NCI-H1436 treated with DMSO at 0.1 percent for 48 hours (cell line): ENCODE measurements around the gene WWC2.

Source experiments
- DNase-seq: peaks from one replicate; lab custom pipeline; 2025; lab: John Stamatoyannopoulos, UW

WWC2 gene

GRCh38 chr4:183098723-183099536, at the start of gene WWC2:
Gene WWC2 (plus strand): TSS chr4:183099257. CDS start chr4:183099492, 235 bp downstream.
- DNase-seq, result no peak

- DNase-seq, result no peak
These were observed 45.4 kb upstream of the WWC2 start for GRCh38 chr4:183053681-183054080.

- no peak for DNase-seq
These were observed 41.8 kb upstream of the WWC2 start for GRCh38 chr4:183057255-183057654.

DNA sequence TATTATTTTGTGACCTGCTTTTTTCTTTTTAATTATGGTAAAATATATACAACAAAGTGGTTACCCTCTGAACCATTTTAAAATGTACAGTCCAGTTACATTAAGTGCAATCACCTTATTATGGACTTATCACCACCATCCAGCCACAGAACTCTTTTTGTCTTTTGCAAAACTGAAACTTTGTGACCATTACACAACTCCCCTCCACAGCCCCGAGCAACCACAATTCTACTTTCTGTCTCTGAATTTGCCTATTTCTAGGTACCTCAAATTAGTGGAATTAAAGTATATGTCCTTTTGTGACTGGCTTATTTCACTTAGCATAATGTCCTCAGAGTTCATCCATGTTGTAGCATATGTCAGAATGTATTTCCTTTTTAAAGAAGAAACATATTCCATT, 39.3 kb upstream of the WWC2 start:
- no peak for DNase-seq

DNA sequence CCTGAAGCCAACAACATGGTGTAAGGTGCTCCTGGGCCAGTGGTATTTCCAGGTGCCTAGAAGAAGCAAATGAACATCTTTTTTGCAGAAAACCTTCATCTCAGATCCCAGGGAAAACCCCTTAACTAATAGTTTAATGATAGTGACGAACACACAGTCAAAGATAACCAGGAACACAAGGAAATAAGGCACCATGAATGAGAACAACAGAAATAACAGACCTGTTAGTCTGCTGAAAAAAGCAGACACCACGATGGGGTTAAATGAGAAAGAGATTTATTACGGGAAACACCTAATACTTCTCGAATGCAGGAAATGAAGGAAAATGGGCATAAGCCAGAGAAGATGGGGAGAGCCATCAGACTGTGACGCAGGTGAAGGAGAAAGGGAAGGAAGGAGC, 30.6 kb upstream of the WWC2 start:
- no peak for DNase-seq

GRCh38 chr4:183071222-183071621, 27.8 kb upstream of the WWC2 start:
- no peak for DNase-seq

GRCh38 chr4:183072176-183072575, 26.9 kb upstream of the WWC2 start:
- DNase-seq, result no peak

GRCh38 chr4:183073838-183074145, 25.3 kb upstream of the WWC2 start:
- no peak for DNase-seq

DNA sequence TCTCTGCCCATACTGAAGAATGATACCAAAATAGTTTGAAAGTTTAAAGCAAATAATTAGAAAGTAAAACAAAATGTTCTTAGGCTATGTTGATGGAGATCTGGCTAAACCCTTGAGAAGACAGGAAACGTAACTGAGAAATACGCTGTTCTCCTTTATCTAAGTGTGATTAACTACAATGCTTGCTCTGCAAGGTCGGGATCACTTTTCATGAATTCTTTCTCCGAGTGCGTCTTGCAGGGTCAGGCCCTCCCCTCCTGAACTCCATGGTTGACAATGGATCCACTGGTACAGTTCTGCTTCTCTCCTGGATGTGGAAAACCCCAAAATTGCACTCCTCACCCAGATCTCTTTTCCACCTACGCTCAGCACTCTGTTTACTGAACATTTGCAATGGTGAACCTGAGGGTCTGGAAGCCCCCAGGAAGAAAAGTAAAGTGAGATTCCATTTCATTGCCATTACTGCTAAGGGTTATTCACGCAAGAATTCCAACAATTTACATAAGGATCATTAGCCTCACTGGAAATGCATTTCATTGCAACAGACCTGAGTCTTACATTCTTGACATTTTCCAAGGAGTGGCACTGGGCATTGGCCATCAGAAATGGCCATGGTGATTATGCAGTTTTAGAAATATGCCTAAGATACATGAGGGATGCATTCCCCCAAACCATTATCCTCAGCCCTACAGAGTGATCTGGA, 24.6 kb upstream of the WWC2 start:
- no peak for DNase-seq

DNA sequence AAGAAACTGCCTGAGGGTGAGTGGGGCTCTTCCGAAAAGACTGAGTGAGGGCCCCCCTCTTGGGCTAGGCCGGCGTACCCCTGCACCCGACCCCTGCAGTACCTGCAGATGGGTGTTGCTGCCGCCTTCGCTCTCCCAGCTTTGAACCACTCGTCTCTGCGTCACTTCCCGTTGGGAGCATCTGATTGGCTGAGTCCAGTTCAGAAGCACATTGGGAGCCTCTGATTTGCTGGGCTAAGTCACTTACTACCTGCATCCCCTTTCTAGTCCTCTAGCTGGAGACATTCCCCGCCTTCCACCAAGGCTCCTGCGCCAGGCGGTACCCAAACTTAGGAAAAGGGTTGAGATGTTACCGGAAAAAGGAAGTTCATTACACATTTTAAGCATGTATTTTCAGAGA, 20.4 kb upstream of the WWC2 start:
- no peak for DNase-seq

GRCh38 chr4:183080372-183081115, 18.5 kb upstream of the WWC2 start:
- DNase-seq, result no peak

- DNase-seq, result no peak
These were observed 18.0 kb upstream of the WWC2 start for GRCh38 chr4:183081116-183081469.

DNA sequence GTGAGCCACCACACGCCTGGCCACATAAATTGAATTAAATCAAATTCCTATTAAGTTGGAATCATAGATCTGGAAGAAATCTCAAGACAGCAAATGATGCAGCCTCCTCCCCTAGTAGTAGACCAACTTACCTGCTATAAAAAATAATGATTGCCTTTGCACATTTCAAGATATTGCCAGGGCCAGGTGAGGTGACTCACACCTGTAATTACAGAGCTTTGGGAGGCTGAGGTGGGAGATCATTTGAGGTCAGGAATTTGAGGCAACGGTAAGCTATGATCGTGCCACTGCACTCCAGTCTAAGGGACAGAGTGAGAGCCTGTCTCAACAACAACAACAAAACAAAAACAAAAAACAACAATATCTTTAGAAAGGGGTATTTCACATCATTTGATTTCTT, 17.0 kb upstream of the WWC2 start:
- no peak for DNase-seq

DNA sequence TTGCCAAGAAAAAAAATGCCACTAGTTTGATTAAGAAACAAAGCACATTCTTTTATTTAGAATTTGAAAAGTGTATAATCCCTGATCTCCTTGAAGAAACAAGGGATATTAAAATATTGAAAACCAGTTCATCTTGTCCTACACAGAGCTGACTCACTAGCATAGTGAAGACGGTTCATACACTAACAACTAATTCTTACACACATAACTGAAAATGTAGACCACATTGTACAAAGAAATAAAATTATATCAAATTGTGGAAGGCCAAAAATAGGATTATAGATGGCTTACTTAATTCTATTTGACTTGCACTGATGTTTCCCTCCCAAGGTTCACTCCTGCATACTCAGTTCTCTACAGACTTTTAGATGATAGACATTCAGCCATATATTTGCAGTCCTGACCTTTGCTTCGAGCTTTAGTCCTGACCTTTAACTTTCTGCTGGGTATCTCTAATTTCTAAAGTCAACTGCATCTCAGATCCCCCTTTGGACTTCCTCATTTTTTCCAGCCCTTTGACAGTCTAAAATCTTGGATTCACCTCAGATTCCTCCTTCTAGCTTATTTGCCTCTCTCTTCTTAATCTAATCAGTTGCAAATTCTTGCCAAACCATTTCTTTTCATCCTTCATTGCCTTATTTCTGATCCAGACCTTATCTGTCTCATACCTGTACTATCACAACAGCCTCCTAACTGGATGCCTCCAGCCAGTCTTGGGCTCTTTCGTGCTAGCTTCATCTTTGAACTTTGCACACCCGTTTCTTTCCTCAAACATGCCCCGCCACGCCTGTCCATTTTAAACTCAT, 4.5 kb upstream of the WWC2 start:
- DNase-seq, result no peak

GRCh38 chr4:183095199-183095512, 3.9 kb upstream of the WWC2 start:
- DNase-seq, result no peak

DNA sequence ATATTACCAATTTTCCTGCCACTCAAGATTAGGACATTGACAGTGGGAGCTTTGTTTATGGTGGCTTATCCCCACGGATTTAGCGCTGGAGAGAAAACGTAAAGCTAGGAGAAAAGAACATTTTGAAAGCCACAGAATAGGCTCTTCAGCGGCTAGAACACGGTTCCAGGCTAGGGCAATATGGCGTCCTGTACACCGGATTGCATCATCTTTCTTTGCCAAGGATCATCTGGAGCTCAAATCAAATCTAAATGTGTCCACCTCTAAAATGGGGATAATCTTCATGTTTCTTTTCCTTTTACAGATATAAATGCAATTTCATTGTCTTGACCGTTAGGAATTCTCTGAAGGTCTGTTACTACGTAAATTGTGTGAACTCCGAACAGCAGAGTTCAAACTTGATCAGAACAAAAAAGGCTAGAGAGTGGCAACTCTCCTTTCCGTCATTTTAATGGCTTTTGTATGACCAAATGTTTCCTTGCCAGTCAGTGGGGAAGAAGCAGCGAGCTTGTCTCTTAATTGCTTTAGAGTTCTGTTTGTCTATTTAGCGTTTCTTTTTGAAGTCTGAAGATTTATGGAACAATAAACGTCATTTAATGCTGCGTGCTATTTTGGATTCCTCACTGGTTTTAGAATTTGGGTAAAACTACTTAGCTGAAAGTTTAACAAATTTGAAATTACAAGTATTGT, 2.6 kb upstream of the WWC2 start:
- DNase-seq, result no peak

DNA sequence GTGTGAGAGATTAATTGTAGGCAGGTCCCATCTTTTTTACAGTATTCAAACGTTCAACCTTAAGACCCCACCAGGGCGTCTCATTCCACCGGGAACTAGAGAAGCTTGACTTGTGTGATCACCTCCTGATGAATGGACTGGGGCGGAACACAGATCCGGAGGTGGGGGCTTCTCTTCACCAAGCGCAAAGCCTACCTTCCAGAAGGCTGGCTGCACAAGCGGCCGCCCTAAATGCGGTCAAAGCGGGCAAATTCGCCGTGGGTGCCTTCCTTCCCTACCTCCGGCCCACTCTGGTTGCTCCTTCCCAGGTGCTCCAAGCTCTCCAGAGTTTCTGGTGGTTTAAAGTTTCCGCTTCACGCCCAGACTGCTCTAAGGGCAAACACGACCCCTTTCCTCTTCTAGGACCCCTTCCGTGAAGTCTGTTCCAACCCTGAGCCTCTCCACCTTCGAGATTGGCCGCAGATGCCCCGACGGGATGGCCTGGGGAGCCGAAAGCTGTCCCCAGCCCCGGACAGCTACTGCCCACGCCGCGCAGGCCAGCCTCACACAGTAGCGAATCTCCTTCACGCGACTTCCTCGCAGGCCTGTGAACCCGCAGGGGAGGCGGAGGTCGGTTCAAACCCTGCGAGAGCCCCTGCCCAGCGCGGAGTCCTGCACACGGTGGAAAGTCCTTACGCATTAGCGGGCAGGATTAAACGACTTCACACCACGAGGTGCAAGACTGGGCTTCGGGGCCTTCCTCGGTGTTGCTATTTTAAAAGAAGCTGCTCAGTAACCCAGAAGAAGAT, 1.6 kb upstream of the WWC2 start:
- no peak for DNase-seq

GRCh38 chr4:183098019-183098722, 886 bp upstream of the WWC2 start:
- DNase-seq, result no peak

DNA sequence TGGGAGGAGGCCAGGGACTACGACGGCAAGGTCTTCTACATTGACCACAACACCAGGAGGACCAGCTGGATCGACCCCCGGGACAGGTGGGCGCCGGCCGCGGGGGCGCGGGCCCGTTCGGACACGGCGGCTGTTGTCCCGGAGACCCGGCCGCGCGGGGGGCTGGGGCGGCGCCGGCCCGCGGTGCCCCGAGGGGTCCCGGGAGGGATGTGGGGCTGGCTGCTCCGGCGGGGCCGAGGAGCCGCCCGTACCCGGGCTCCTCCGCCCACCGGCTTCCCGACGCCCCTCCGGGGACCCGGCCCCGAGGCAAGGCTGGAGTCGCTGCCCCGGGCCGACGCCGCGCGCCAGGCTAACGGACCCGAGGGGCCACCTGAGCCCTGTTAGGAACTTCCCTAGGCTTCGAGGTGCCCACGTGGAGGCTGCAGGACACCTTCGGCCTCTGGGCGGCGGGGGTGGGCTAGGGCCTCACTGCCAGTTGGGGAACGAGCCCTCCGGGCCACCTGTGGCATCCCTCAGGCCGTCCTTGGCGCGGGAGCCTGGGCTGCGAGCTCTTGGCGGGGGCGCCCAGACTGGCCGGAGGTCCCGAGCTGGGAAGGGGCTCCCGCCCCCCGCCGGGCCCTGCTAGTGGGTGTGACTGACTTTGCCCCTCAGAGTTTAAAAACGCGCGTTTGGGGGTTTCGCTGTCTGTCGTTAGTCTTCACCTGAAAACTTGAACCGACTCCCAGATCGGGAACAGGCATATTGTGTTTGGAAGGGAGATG, 660 bp downstream of the WWC2 start:
- DNase-seq, result no peak

- no peak for DNase-seq
These were observed 1.2 kb downstream of the WWC2 start for GRCh38 chr4:183100298-183100599.
